Heart right ventricle (tissue), 16 donors: ENCODE data around the gene COL4A2. TPM values are rescaled to one million over a fixed set of nuclear protein-coding genes. Genes with fewer than 3 reads are reported as not detected.

Experiments used
- ATAC-seq, 8 donors: fragments of 200-7000 bp; cut with Tn5 transposase; one replicate each; pipeline ENCODE4 v1.9.1; 2020; ENCODE audit warnings: mild to moderate bottlenecking in 8 of 8, moderate library complexity in 8 of 8, moderate number of reproducible peaks in 1 of 8
- DNase-seq, 2 donors: peaks; one replicate each; pipeline ENCODE4 v3.0.0-alpha.2; 2020
- H3K27ac ChIP-seq, 10 donors: fragments of 200-600 bp; sonication (generic) in 2 of 10; one replicate each; pipeline versions ENCODE4 v1.5.0 to v1.8.0; 2020 to 2022; ENCODE audit warnings: mild to moderate bottlenecking in 3 of 10
- H3K27me3 ChIP-seq, 7 donors: fragments of 200-600 bp; one replicate each; pipeline ENCODE4 v1.8.0; 2021 to 2022; ENCODE audit warnings: mild to moderate bottlenecking in 2 of 7
- H3K36me3 ChIP-seq, 9 donors: fragments of 200-600 bp; sonication (generic) in 1 of 9; one replicate each; pipeline versions ENCODE4 v1.5.0 to v1.8.0; 2020 to 2022; ENCODE audit warnings: mild to moderate bottlenecking in 2 of 9
- H3K4me1 ChIP-seq, 9 donors: fragments of 200-600 bp; sonication (generic) in 1 of 9; one replicate each; pipeline versions ENCODE4 v1.5.0 to v1.8.0; 2020 to 2022; ENCODE audit warnings: mild to moderate bottlenecking in 4 of 9
- H3K4me3 ChIP-seq, 10 donors: fragments of 200-600 bp; sonication (generic) in 2 of 10; one replicate each; pipeline versions ENCODE4 v1.5.0 to v1.8.0; 2020 to 2022; ENCODE audit warnings: mild to moderate bottlenecking in 7 of 10, moderate library complexity in 2 of 10
- H3K9me3 ChIP-seq, 11 donors: fragments of 200-600 bp in 10 of 11; sonication (generic) in 2 of 11; one replicate each; pipeline versions ENCODE4 v1.5.0 to v1.8.0; 2013 to 2022; ENCODE audit warnings: mild to moderate bottlenecking in 2 of 11, control low read depth in 1 of 11, moderate library complexity in 1 of 11
- WGBS, 2 donors: extraction: QIAGEN DNeasy Blood & Tissue Kit; methylation state at CpG; one replicate each; pipeline ENCODE4 v1.1.7; 2013; ENCODE audit warnings: inconsistent platforms in 1 of 2; 5-methylcytosine and 5-hydroxymethylcytosine counted together
- intact Hi-C, 10 donors: fragments of 100-400 bp; cut with DNase I; formaldehyde crosslinking; loops; one replicate each; pipeline versions ENCODE4 v1.11.1 to v1.14.2; 2022
- polyA plus RNA-seq, 2 donors: library from polyadenylated mRNA; stranded (reverse); fragments of 200-250 nt; gene quantifications; one replicate each; pipeline ENCODE4 v1.2.3, GENCODE V29; 2013
- total RNA-seq, 10 donors: library from RNA; stranded (reverse); fragmentation: NEBNext Ultra II Directional in 3 of 10; extraction: Animal tissue kit (Norgen Biotek cat#: 25700) in 3 of 10; gene quantifications; one replicate each; pipeline versions ENCODE4 v1.2.1 to v1.2.4, GENCODE V29; 2021 to 2023
- TF ChIP-seq, protein P1 (sequence below), 9 donors: fragments of 200-600 bp; sonication (generic) in 2 of 9; IDR thresholded peaks; one replicate each; pipeline versions ENCODE4 v1.5.0 to v1.8.0; 2021 to 2022; ENCODE audit warnings: antibody characterized with exemption in 9 of 9, mild to moderate bottlenecking in 5 of 9, moderate library complexity in 1 of 9
- donor health status: Arrhythmogenic right ventricular cardiomyopathy.
- donor health status: ischemic (EF 13 %, LVEDD 7.1; RV severe dilation, severe dysfunction).
- donor health status: healthy with polysubstance abuse.
- donor health status: DM: no; HTN: yes; CAD: no.
- donor health status: DM: no; HTN: no; CAD: no.
- donor health status: ischemic (EF 25% LVEDD 6.9; RV normal size, moderate dysfunction).
- donor health status: ischemic (EF 25% LVEDD 5.7; RV mildly dilated, moderate dysfunction).
- donor health status: healthy.
- donor health status: DM: yes; HTN: yes; CAD: no.
- donor health status: Ischemic cardiomyopathy.
- donor health status: ischemic (EF 35%, LVEDD 5.7; RV mildly dilated, moderate dysfunction).
- donor health status: nonischemic (EF 11% LVEDD 7.7; RV severe dilation, severe dysfunction).
- donor health status: DM: yes; HTN: yes; CAD: no.
- donor health status: PGD.
- donor health status: ischemic (EF 29% LVEDD 5.4; RV normal size, mild dysfunction).
- donor health status: nonischemic (EF 23%, LVEDD 6.1; RV moderate dilation, normal function).

Gene COL4A2
- total and polyA plus RNA-seq, 12 donors: 81.7 to 301 (median 128) TPM

DNA sequence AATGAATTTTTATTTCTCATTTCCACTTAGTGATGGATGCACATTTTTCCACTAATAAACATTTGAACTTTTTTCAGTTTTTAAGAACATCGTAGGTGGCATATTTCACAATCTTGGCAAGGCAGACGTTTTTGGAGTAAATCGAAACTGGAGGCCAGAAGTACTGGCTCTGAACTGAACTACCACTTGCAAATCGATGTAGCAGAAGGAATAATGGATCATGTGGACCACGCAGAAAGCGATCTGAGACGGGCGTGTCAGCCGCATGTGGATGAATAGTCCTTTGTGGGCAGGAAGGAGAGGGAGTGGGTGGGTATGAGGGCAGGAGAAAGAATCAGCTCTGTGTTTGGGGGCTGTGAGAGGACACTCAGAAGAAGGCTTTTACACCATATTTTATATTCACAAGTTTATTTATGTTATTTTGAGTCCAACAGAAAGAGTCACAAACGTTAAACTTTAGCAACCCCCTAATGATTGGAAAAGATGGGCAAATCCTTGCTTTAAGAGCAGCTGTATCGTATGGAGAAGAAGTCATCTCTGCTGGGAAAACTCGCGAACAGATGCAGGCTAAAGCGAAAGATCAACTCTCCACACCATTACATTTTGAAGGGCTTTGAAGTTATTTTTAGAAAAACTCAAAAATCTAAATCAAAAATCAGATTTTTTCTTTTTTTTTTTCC, 90.5 kb downstream of the COL4A2 start:
- Histone ChIP-seq H3K4me1 (peaks cover 10 to 86% (median 66%) of the 10 kb centered on the region in 9 donors), H3K4me3 (peak overlapping the region in 4 of 10 donors; percentile 12 to 34 (median 21)), H3K9me3 (no peaks in the 10 kb centered on the region), H3K27me3 (peaks cover 0 to 4% (median 0%) of the 10 kb centered on the region in 7 donors), H3K36me3 (peaks cover 0 to under 1% (median 0%) of the 10 kb centered on the region in 9 donors), H3K27ac (peak overlapping the region; percentile 68 to 94 (median 80))
- 43 to 61% methylated on average over 14 of the region's 14 CpGs for WGBS, 2 donors
- peak in 7 of 8 donors; percentile 38 to 61 (median 48) for ATAC-seq
- peak in 1 of 2 donors; percentile 33 for DNase-seq
- intact Hi-C loops: loop anchor here in 1 of 10 donors (5.0 kb wide), 1 partner anchor 35 kb away; no protein-coding TSS in a partner anchor
- TF ChIP-seq, protein P1, sequence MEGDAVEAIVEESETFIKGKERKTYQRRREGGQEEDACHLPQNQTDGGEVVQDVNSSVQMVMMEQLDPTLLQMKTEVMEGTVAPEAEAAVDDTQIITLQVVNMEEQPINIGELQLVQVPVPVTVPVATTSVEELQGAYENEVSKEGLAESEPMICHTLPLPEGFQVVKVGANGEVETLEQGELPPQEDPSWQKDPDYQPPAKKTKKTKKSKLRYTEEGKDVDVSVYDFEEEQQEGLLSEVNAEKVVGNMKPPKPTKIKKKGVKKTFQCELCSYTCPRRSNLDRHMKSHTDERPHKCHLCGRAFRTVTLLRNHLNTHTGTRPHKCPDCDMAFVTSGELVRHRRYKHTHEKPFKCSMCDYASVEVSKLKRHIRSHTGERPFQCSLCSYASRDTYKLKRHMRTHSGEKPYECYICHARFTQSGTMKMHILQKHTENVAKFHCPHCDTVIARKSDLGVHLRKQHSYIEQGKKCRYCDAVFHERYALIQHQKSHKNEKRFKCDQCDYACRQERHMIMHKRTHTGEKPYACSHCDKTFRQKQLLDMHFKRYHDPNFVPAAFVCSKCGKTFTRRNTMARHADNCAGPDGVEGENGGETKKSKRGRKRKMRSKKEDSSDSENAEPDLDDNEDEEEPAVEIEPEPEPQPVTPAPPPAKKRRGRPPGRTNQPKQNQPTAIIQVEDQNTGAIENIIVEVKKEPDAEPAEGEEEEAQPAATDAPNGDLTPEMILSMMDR (IDR thresholded peaks at IDR 0.05): no peak

DNA sequence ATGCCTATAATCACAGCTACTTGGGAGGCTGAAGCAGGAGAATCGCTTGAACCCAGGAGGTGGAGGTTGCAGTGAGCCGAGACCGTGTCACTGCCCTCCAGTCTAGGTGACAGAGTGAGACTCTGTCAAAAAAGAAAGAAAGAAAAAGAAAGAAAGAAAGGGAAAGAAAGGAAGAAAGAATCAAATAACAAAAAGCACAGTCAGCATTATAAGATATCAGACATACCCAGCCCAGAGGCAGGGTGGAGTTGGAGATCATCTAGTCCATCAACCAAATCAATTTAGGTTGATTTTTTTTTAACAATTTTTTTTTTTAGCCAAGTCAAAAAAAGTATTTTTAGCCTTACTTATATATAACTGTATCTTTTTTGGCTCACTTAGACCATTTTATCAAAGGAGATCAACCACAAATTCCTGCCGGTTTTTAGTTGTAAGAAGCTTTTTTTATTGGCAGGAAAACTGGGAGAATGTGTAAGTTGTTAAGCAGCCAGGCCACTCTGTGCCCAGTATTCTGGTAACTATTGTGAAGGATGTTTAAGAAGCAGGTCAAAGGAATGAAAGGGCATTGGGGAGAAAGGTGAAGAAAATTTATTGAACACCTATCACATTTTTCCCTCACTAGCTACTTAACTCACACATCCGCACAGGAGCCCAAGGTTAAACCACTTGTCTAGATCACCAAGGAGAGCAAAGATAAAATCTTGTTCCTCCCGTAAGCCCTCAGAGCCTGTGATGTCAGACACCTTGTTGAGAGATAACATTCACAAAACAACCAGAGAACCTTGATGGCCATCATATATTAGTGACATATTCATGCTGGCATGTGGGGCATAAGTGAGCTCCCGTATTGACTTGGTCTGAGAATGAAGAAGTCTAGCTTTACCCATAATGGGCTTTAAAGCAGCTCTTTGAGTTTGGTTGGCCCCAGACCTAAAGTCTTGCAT, 91.8 kb downstream of the COL4A2 start:
- peak overlapping the region in 7 of 10 donors; percentile 76 to 94 (median 81) for H3K27ac ChIP-seq
- H3K4me3 ChIP-seq: no peak overlapping the region
- H3K4me1 ChIP-seq: peaks cover 10 to 91% (median 58%) of the 10 kb centered on the region in 9 donors
- 69 to 73% methylated on average over 7 of the region's 7 CpGs for WGBS, 2 donors
- H3K27me3 ChIP-seq: peaks cover 0 to 4% (median 0%) of the 10 kb centered on the region in 7 donors
- DNase-seq (no peak), ATAC-seq (no peak)
- H3K36me3 ChIP-seq: peaks cover 0 to 9% (median 0%) of the 10 kb centered on the region in 9 donors
- intact Hi-C loops: loop anchor here in 1 of 10 donors (5.0 kb wide), 1 partner anchor 37 kb away; no protein-coding TSS in a partner anchor
- TF ChIP-seq, protein P1 (IDR thresholded peaks at IDR 0.05): no peak
- no peaks in the 10 kb centered on the region for H3K9me3 ChIP-seq

GRCh38 chr13:110399801-110400200, 92.7 kb downstream of the COL4A2 start:
- intact Hi-C loops: loop anchor here in 2 of 10 donors (5.0 to 10.0 kb wide), 2 partner anchors 38 to 55 kb away; no protein-coding TSS in a partner anchor
- Histone ChIP-seq H3K4me3 (no peak overlapping the region), H3K4me1 (peaks cover 10 to 94% (median 63%) of the 10 kb centered on the region in 9 donors), H3K27ac (peak overlapping the region in 7 of 10 donors; percentile 25 to 94 (median 81)), H3K36me3 (peaks cover 0 to 15% (median 0%) of the 10 kb centered on the region in 9 donors), H3K27me3 (peaks cover 0 to 4% (median 0%) of the 10 kb centered on the region in 7 donors), H3K9me3 (no peaks in the 10 kb centered on the region)
- 60 to 61% methylated on average over 2 of the region's 2 CpGs for WGBS, 2 donors
- ATAC-seq (no peak), DNase-seq (no peak)
- TF ChIP-seq, protein P1 (IDR thresholded peaks at IDR 0.05): no peak
